Activated T-cell treated with anti-CD3 and anti-CD28 coated beads, Interleukin-2, amount 50 U/mL, for 24 hours (primary cell): ENCODE results near the gene BABAM2.
A peak's percentile ranks its signal among the peaks of the same experiment; 100 is the strongest.

ENCODE experiments used
- DNase-seq: peaks from one replicate; pipeline ENCODE4 v3.0.0-alpha.2; 2020
- H3K27ac Mint-ChIP-seq: 2 replicates; pipeline ENCODE4 v1.8.0; 2020; ENCODE audit warnings: mild to moderate bottlenecking, mixed read lengths
- H3K27me3 Mint-ChIP-seq: 2 replicates; pipeline ENCODE4 v1.8.0; 2020; ENCODE audit warnings: mixed read lengths
- H3K36me3 Mint-ChIP-seq: 2 replicates; pipeline ENCODE4 v1.8.0; 2020; ENCODE audit warnings: low read depth, mixed read lengths
- H3K4me1 Mint-ChIP-seq: 2 replicates; pipeline ENCODE4 v1.8.0; 2020; ENCODE audit warnings: low read depth, mixed read lengths
- H3K4me3 Mint-ChIP-seq: 2 replicates; pipeline ENCODE4 v1.8.0; 2020; ENCODE audit warnings: mild to moderate bottlenecking, moderate library complexity, mixed read lengths
- H3K9me3 Mint-ChIP-seq: 2 replicates; pipeline ENCODE4 v1.8.0; 2020; ENCODE audit warnings: mixed read lengths

BABAM2 gene

DNA sequence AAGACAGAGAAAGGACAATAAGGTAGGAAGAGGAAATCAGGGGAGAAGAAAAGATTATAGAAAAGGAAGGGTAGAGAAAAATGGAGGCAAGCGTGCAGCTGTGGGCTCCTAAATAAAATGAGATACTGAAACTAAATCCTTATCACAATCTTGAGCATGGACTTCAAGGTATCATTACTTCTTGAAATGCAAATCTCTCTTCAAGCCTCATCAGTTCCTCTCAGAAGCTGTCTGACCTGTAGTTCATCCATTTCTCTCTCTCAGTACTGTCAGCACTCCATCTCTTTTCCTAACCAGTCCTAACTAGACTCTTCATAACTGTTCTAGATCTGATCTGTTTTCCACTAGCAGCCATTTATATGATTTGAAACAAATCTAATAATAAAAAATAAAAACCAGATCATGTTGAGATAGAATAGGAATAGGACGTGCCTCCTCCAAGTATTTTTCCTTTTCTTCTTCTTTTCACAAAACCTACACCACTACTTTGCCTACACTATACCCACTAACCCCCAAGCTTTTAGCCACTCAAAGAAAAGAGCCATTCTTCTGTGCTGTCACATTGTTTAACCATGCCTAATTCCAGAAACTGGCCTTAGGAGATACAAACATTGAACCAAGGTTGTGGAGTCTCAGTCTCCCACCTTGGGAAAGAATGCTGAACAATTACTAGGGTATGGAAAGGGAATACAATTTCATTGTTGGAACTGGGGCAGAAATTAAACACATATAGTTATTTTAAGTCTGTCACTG lies 21.1 kb downstream of the BABAM2 start:
- no peak overlapping the region for H3K4me3 Mint-ChIP-seq
- H3K27ac Mint-ChIP-seq, result no peak overlapping the region
- no peaks in the 10 kb centered on the region for H3K9me3 Mint-ChIP-seq
- H3K27me3 Mint-ChIP-seq, result no peaks in the 10 kb centered on the region
- peaks cover 46% of the 10 kb centered on the region for H3K36me3 Mint-ChIP-seq
- peaks cover 45% of the 10 kb centered on the region for H3K4me1 Mint-ChIP-seq
- DNase-seq, result no peak

DNA sequence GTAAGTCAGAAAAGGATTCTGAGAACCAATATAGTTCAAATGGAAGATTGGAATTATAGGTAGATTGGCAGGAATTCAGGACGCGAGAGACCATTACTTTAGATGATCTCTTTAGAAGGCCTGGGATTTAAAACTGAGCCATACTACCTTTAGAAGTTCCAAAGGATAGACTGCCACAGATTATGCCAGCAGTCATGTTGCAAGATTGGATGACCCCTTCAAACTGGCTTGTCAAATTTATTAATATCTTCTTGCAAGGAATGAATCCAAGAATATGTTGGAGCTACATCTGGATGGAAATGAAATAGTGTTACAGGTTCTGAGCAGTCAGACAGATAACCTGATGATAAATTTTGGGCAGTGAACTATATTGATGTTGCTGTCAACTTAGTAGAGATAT lies 22.0 kb downstream of the BABAM2 start:
- H3K4me3 Mint-ChIP-seq, result no peak overlapping the region
- H3K27me3 Mint-ChIP-seq, result no peaks in the 10 kb centered on the region
- H3K27ac Mint-ChIP-seq, result no peak overlapping the region
- peaks cover 38% of the 10 kb centered on the region for H3K4me1 Mint-ChIP-seq
- DNase-seq, result no peak
- no peaks in the 10 kb centered on the region for H3K9me3 Mint-ChIP-seq
- H3K36me3 Mint-ChIP-seq, result peaks cover 39% of the 10 kb centered on the region

DNA sequence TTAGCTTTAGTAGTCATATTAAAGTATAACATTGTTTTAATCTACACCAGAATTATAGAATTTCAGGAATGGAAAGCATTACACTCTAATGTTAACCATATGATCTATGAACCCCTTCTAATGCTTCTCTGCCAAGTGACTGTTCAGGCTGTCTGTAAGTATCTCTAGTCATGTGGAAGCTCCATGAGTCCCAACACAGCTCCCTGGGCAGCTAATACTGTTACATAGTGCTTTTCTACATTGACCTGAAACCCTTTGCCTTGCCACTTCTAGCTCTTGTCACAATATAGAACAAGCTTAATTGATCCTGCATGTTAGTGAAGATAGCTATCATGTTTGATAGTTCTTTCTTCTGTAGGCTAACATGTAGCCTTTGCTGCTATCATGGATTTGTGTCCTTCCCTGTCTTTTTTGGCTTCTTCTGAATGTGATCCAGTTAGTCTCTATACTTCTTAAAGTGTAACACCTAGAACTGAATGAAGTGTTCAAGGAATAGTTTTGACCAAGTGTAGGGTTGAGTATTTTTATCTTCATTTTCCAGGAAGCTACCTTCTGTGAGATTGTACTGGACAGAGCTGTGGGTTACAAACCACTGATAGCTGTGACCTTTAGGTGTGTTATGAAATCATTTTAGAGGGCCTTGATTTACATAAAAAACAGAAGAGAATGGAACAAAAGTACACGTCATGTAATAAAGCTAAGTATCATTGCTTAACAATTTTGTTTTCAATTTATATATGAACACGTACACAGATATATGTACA lies 23.7 kb downstream of the BABAM2 start:
- H3K36me3 Mint-ChIP-seq, result peaks cover 32% of the 10 kb centered on the region
- H3K4me3 Mint-ChIP-seq, result no peak overlapping the region
- no peaks in the 10 kb centered on the region for H3K9me3 Mint-ChIP-seq
- no peak for DNase-seq
- H3K4me1 Mint-ChIP-seq, result peaks cover 37% of the 10 kb centered on the region
- no peaks in the 10 kb centered on the region for H3K27me3 Mint-ChIP-seq
- H3K27ac Mint-ChIP-seq, result peak overlapping the region; percentile 71

DNA sequence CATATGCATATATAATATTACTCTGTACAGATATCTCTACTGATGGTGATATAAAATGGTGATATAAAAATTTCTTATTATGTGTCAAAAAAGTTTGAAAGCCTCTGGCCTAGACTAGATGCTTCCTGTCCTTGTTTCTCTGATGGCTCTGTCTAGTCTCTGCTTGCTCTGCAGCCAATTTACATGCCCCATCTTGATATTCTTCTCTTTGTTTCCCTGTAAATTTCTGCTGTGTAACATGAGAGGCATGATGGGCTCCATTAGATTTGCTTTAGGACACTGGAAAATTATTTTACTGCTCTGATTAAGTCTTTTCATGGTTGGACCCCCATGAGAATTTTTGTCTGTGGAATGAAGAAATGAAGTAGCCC lies 24.3 kb downstream of the BABAM2 start:
- Mint-ChIP-seq H3K27me3 (no peaks in the 10 kb centered on the region), H3K4me1 (peaks cover 38% of the 10 kb centered on the region), H3K27ac (no peak overlapping the region), H3K4me3 (no peak overlapping the region), H3K9me3 (no peaks in the 10 kb centered on the region), H3K36me3 (peaks cover 31% of the 10 kb centered on the region)
- DNase-seq, result no peak

- no peaks in the 10 kb centered on the region for H3K27me3 Mint-ChIP-seq
- peaks cover 31% of the 10 kb centered on the region for H3K36me3 Mint-ChIP-seq
- DNase-seq, result no peak
- H3K9me3 Mint-ChIP-seq, result no peaks in the 10 kb centered on the region
- H3K4me1 Mint-ChIP-seq, result peaks cover 39% of the 10 kb centered on the region
- no peak overlapping the region for H3K27ac Mint-ChIP-seq
- H3K4me3 Mint-ChIP-seq, result no peak overlapping the region
Observed at GRCh38 chr2:27915191-27915590, 24.7 kb downstream of the BABAM2 start.

DNA sequence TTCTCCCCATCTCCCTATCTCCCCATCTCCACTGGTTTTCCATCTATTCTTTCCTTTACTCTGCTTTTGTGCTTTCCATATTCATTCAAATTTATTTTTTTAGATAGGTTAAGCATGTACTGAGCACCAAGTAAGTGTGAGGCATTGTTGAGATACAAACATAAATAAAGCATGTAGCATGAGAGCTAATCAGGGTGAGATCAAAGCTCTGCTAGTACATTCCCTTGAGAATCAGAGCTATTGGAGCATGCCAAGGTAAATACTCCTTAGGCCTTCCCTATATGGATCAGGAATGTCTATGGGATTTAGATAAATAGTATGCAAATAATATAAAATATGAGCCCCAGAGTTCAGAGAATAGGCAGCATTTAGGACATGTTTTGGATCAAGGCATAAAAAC lies 25.3 kb downstream of the BABAM2 start:
- H3K9me3 Mint-ChIP-seq, result no peaks in the 10 kb centered on the region
- no peaks in the 10 kb centered on the region for H3K27me3 Mint-ChIP-seq
- H3K4me1 Mint-ChIP-seq, result peaks cover 42% of the 10 kb centered on the region
- no peak overlapping the region for H3K27ac Mint-ChIP-seq
- no peak for DNase-seq
- H3K4me3 Mint-ChIP-seq, result no peak overlapping the region
- H3K36me3 Mint-ChIP-seq, result peaks cover 27% of the 10 kb centered on the region

DNA sequence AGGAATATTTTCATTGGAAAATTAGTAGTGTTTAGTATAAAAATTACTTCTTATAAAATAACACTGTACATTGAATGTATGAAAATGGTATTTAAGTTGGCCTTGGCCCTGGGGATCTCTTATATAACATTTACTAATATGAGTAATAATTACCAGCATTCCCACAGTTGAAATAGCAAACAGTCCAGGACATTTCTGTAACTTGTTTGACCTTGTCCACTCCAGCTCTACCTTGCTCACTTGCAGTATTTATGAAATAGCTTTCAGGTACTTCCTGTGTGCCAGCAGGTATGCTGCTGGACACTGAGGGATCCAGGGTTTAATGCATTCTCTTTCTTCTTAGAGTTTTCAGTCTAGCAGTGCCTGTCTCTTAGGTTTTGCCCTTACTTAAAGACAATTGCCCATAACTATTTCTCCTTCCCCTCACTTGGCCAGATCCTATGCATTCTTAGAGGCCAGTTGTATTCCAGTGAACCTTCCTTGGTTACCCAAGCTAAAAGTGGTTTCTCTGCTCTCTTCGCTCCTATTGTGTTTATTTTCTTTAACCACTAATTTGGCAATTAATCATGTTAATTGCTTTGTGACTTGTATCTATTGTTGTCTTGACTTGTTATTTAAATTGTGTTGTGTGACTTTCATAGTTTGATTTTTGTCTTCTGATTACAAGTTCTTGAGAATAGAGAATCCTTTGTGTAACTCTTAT lies 25.9 kb downstream of the BABAM2 start:
- peaks cover 40% of the 10 kb centered on the region for H3K4me1 Mint-ChIP-seq
- H3K4me3 Mint-ChIP-seq, result no peak overlapping the region
- H3K27ac Mint-ChIP-seq, result no peak overlapping the region
- no peak for DNase-seq
- no peaks in the 10 kb centered on the region for H3K27me3 Mint-ChIP-seq
- no peaks in the 10 kb centered on the region for H3K9me3 Mint-ChIP-seq
- H3K36me3 Mint-ChIP-seq, result peaks cover 25% of the 10 kb centered on the region

- no peak for DNase-seq
- Mint-ChIP-seq H3K36me3 (peaks cover 10% of the 10 kb centered on the region), H3K27ac (peak overlapping the region; percentile 56), H3K27me3 (no peaks in the 10 kb centered on the region), H3K4me3 (no peak overlapping the region), H3K9me3 (no peaks in the 10 kb centered on the region), H3K4me1 (peaks cover 32% of the 10 kb centered on the region)
Observed at GRCh38 chr2:27920148-27920885, 29.8 kb downstream of the BABAM2 start.

DNA sequence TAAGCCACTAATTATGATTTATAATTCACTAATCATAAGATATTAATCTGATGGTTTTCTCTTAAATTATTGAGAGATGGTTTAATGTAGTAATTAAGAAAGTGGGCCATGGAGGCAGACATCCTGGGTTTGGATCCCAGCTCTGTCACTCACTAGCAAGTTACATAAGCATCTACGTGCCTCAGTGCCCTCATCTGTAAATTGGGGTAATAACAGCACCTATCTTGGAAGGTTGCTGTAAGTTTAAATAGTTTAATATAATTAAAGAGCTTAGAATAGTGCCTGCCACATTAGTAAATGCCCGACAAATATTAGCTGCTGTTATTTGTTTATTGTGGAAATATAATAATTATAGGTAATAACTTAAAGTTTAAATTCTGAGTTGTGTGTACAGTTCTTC lies 30.9 kb downstream of the BABAM2 start:
- H3K27me3 Mint-ChIP-seq, result no peaks in the 10 kb centered on the region
- H3K27ac Mint-ChIP-seq, result no peak overlapping the region
- H3K4me1 Mint-ChIP-seq, result peaks cover 39% of the 10 kb centered on the region
- peaks cover 17% of the 10 kb centered on the region for H3K36me3 Mint-ChIP-seq
- H3K9me3 Mint-ChIP-seq, result no peaks in the 10 kb centered on the region
- DNase-seq, result no peak
- H3K4me3 Mint-ChIP-seq, result no peak overlapping the region

- Mint-ChIP-seq H3K27ac (no peak overlapping the region), H3K36me3 (peaks cover 20% of the 10 kb centered on the region), H3K9me3 (no peaks in the 10 kb centered on the region), H3K4me3 (no peak overlapping the region), H3K4me1 (peaks cover 42% of the 10 kb centered on the region), H3K27me3 (no peaks in the 10 kb centered on the region)
- no peak for DNase-seq
Observed at GRCh38 chr2:27921880-27922547, 31.5 kb downstream of the BABAM2 start.

GRCh38 chr2:27922842-27923241 lies 32.3 kb downstream of the BABAM2 start:
- Mint-ChIP-seq H3K36me3 (peaks cover 25% of the 10 kb centered on the region), H3K9me3 (no peaks in the 10 kb centered on the region), H3K4me3 (no peak overlapping the region), H3K27ac (no peak overlapping the region), H3K4me1 (peaks cover 42% of the 10 kb centered on the region), H3K27me3 (no peaks in the 10 kb centered on the region)
- no peak for DNase-seq

- Mint-ChIP-seq H3K4me1 (peaks cover 19% of the 10 kb centered on the region), H3K9me3 (no peaks in the 10 kb centered on the region), H3K27me3 (no peaks in the 10 kb centered on the region), H3K27ac (peak overlapping the region; percentile 1), H3K4me3 (no peak overlapping the region), H3K36me3 (peaks cover 32% of the 10 kb centered on the region)
- DNase-seq, result no peak
Observed at GRCh38 chr2:27925766-27926472, 35.4 kb downstream of the BABAM2 start.

GRCh38 chr2:27929916-27930486 lies 39.5 kb downstream of the BABAM2 start:
- Mint-ChIP-seq H3K36me3 (peaks cover 49% of the 10 kb centered on the region), H3K27ac (no peak overlapping the region), H3K4me1 (peaks cover 18% of the 10 kb centered on the region), H3K27me3 (no peaks in the 10 kb centered on the region), H3K9me3 (no peaks in the 10 kb centered on the region), H3K4me3 (no peak overlapping the region)
- DNase-seq, result no peak
